Keratinocyte (primary cell): ENCODE results near the gene RMDN3. TPM values are rescaled to one million over a fixed set of nuclear protein-coding genes. Genes with fewer than 3 reads are reported as not detected.

Experiments used
- DNase-seq: peaks from one replicate; pipeline ENCODE4 v3.0.0-alpha.2; 2011; ENCODE audit warnings: low read depth, missing footprints, low spot score
- FAIRE-seq: peaks from 2 replicates; lab custom pipeline; 2011; peaks lifted over from hg19 to GRCh38; lab: Jason Lieb, UNC
- H2AFZ ChIP-seq: 2 replicates; pipeline ENCODE4 v1.6.0; 2012; ENCODE audit warnings: low read length, control low read depth, inconsistent platforms; ENCODE audit not compliant: control insufficient read depth
- H3K27ac ChIP-seq: 2 replicates; pipeline ENCODE4 v1.5.1; 2011; ENCODE audit warnings: low read length; ENCODE audit not compliant: control insufficient read depth, insufficient read depth
- H3K27me3 ChIP-seq: 3 replicates; pipeline ENCODE4 v1.6.0; 2011; ENCODE audit warnings: low read length; ENCODE audit not compliant: control insufficient read depth, insufficient read depth; ENCODE audit errors: extremely low read depth
- H3K36me3 ChIP-seq, 2 experiments: 2 replicates in 1 of 2; 3 replicates in 1 of 2; pipeline ENCODE4 v1.5.1; 2011; ENCODE audit warnings: low read length in 2 of 2, mild to moderate bottlenecking in 1 of 2; ENCODE audit not compliant: control insufficient read depth in 2 of 2, insufficient read depth in 2 of 2; ENCODE audit errors: extremely low read depth in 1 of 2
- H3K4me1 ChIP-seq: 3 replicates; pipeline ENCODE4 v1.5.1; 2011; ENCODE audit warnings: low read length; ENCODE audit not compliant: control insufficient read depth, insufficient read depth; ENCODE audit errors: extremely low read depth
- H3K4me2 ChIP-seq: 3 replicates; pipeline ENCODE4 v1.6.0; 2011; ENCODE audit warnings: low read depth, low read length; ENCODE audit not compliant: control insufficient read depth, insufficient read depth; ENCODE audit errors: extremely low read depth
- H3K4me3 ChIP-seq, 3 experiments: fragments of 200-600 bp in 1 of 3; sonication (generic) in 1 of 3; 2 replicates in 2 of 3; 3 replicates in 1 of 3; pipeline ENCODE4 v1.5.1; 2011 to 2016; ENCODE audit warnings: low read length in 3 of 3, mild to moderate bottlenecking in 3 of 3, control low read depth in 2 of 3, inconsistent platforms in 1 of 3, low read depth in 1 of 3, mixed read lengths in 1 of 3, mixed run types in 1 of 3, moderate library complexity in 1 of 3; ENCODE audit not compliant: control insufficient read depth in 2 of 3, insufficient read depth in 2 of 3; ENCODE audit errors: extremely low read depth in 1 of 3
- H3K79me2 ChIP-seq: 2 replicates; pipeline ENCODE4 v1.6.0; 2012; ENCODE audit warnings: low read length; ENCODE audit not compliant: control insufficient read depth, insufficient read depth
- H3K9ac ChIP-seq: 3 replicates; pipeline ENCODE4 v1.6.0; 2011; ENCODE audit warnings: low read length; ENCODE audit not compliant: control insufficient read depth, insufficient read depth; ENCODE audit errors: extremely low read depth
- H3K9me1 ChIP-seq: 3 replicates; pipeline ENCODE4 v1.6.0; 2011; ENCODE audit warnings: low read length; ENCODE audit not compliant: control insufficient read depth, insufficient read depth; ENCODE audit errors: extremely low read depth
- H3K9me3 ChIP-seq: 2 replicates; pipeline ENCODE4 v1.5.1; 2012; ENCODE audit warnings: low read depth, low read length; ENCODE audit not compliant: control insufficient read depth
- H4K20me1 ChIP-seq: 3 replicates; pipeline ENCODE4 v1.6.0; 2011; ENCODE audit warnings: low read length; ENCODE audit not compliant: control insufficient read depth, insufficient read depth; ENCODE audit errors: extremely low read depth
- CTCF ChIP-seq, 3 experiments: IDR thresholded peaks in 1 of 3; conservative IDR thresholded peaks in 1 of 3; optimal IDR thresholded peaks in 1 of 3; 2 replicates in 2 of 3; 3 replicates in 1 of 3; pipeline versions ENCODE3 to v1.5.1; 2011; ENCODE audit warnings: low read length in 3 of 3, mild to moderate bottlenecking in 3 of 3, moderate library complexity in 2 of 3, control low read depth in 1 of 3, inconsistent platforms in 1 of 3; ENCODE audit not compliant: insufficient read depth in 2 of 3; ENCODE audit errors: extremely low read depth in 1 of 3
- EZH2 ChIP-seq: IDR thresholded peaks from one replicate; pipeline ENCODE4 v1.6.1; 2012; ENCODE audit warnings: inconsistent platforms, mild to moderate bottlenecking, low read length, moderate library complexity
- dilution Hi-C: fragments of 300-500 bp; cut with MboI; formaldehyde crosslinking; loops from one replicate; pipeline ENCODE4 v1.7.0; 2020; ENCODE audit warnings: low sequenced_read_pairs; ENCODE audit not compliant: extremely low pct_ligation_motif_present
- polyA plus RNA-seq, 5 experiments: library from polyadenylated mRNA; depleted of rRNA in 3 of 5; stranded (reverse) in 3 of 5; stranded (forward) in 1 of 5; unstranded in 1 of 5; fragments of >200 nt; gene quantifications; 1 replicate in 1 of 5; 2 replicates in 3 of 5; 3 replicates in 1 of 5; pipeline versions ENCODE4 v1.2.1 to v1.2.3, GENCODE V29; 2011 to 2012; ENCODE audit warnings: missing spikeins in 2 of 5, low read depth in 1 of 5, low replicate concordance in 1 of 5

The RMDN3 gene
- polyA plus RNA-seq, 1 donor (not counting 4 experiments of a cell fraction or from before 2014, with no cell fraction given): 23.0 TPM

GRCh38 chr15:40731034-40731433, 24.0 kb downstream of the RMDN3 start:
- no peak for TF ChIP-seq EZH2
- no peak for TF ChIP-seq CTCF (optimal IDR thresholded peaks at IDR 0.05 in 1 of 3, IDR thresholded peaks at IDR 0.05 in 1 of 3, conservative IDR thresholded peaks at IDR 0.05 in 1 of 3; ENCODE audit: extremely low read depth in 1 of 3, insufficient read depth in 2 of 3, low read length in 3 of 3)
- no peak overlapping the region for H3K27ac ChIP-seq

GRCh38 chr15:40723919-40724318, 31.1 kb downstream of the RMDN3 start:
- Histone ChIP-seq H3K9me1 (no peaks in the 10 kb centered on the region), H3K27me3 (no peaks in the 10 kb centered on the region), H2AFZ (no peak overlapping the region), H3K4me1 (no peaks in the 10 kb centered on the region), H3K9ac (no peak overlapping the region), H3K9me3 (no peaks in the 10 kb centered on the region), H3K27ac (no peak overlapping the region), H3K4me3 (no peak overlapping the region), H3K4me2 (no peak overlapping the region), H3K36me3 (no peaks in the 10 kb centered on the region), H4K20me1 (no peaks in the 10 kb centered on the region), H3K79me2 (no peaks in the 10 kb centered on the region)
- dilution Hi-C loops: no loop called here
- TF ChIP-seq EZH2 (no peak), CTCF (optimal IDR thresholded peaks at IDR 0.05 in 1 of 3, IDR thresholded peaks at IDR 0.05 in 1 of 3, conservative IDR thresholded peaks at IDR 0.05 in 1 of 3; ENCODE audit: extremely low read depth in 1 of 3, insufficient read depth in 2 of 3, low read length in 3 of 3) (no peak)
- no peak for FAIRE-seq
- no peak for DNase-seq

More at GRCh38 chr15:40731034-40731433, 24.0 kb downstream of the RMDN3 start:
- H2AFZ ChIP-seq: no peak overlapping the region
- no peak overlapping the region for H3K4me3 ChIP-seq
- no peaks in the 10 kb centered on the region for H3K9me3 ChIP-seq
- H3K79me2 ChIP-seq: no peaks in the 10 kb centered on the region
- no peaks in the 10 kb centered on the region for H3K27me3 ChIP-seq
- H3K4me2 ChIP-seq: no peak overlapping the region
- peaks cover 11 to 15% of the 10 kb centered on the region in 2 experiments for H3K36me3 ChIP-seq
- dilution Hi-C loops: no loop called here
- H4K20me1 ChIP-seq: no peaks in the 10 kb centered on the region
- no peak overlapping the region for H3K9ac ChIP-seq
- DNase-seq: no peak
- no peaks in the 10 kb centered on the region for H3K4me1 ChIP-seq
- H3K9me1 ChIP-seq: no peaks in the 10 kb centered on the region
- no peak for FAIRE-seq
